ENCODE data around the gene A1BG.

Gene A1BG

GRCh38 chr19:58385891-58386575, 32.7 kb upstream of the A1BG start (continued):
- TF ChIP-seq ZNF704 (tag by site-specific recombination; IDR thresholded peaks at IDR 0.05): no peak
- no peak for TF ChIP-seq SCRT2 (tag by site-specific recombination; IDR thresholded peaks at IDR 0.05)
- TF ChIP-seq ZNF488 (tag by site-specific recombination; IDR thresholded peaks at IDR 0.05): no peak
- TF ChIP-seq ZNF843 (tag by site-specific recombination; IDR thresholded peaks at IDR 0.05): no peak
- TF ChIP-seq ZNF48 (tag by site-specific recombination; IDR thresholded peaks at IDR 0.05): no peak
- no peak for TF ChIP-seq KLF17 (tag by site-specific recombination; IDR thresholded peaks at IDR 0.05)
- no peak for TF ChIP-seq ZNF623 (tag by site-specific recombination; IDR thresholded peaks at IDR 0.05)
- TF ChIP-seq MEIS1 (CRISPR knock-in tag; IDR thresholded peaks at IDR 0.05; ENCODE audit: borderline replicate concordance): peak; percentile 61; the same call in 1 of the 2 replicates
- no peak for TF ChIP-seq ZNF792 (tag by site-specific recombination; IDR thresholded peaks at IDR 0.05)
- no peak for TF ChIP-seq ZNF660 (tag by site-specific recombination; IDR thresholded peaks at IDR 0.05)
- TF ChIP-seq ZSCAN30 (tag by site-specific recombination; IDR thresholded peaks at IDR 0.05): no peak
- TF ChIP-seq ZNF335 (tag by site-specific recombination; conservative IDR thresholded peaks at IDR 0.05): peak; percentile 77
- TF ChIP-seq ZNF248 (tag by site-specific recombination; IDR thresholded peaks at IDR 0.05): no peak
- no peak for TF ChIP-seq KLF1 (tag by site-specific recombination; IDR thresholded peaks at IDR 0.05)
- TF ChIP-seq ZNF114 (tag by site-specific recombination; IDR thresholded peaks at IDR 0.05): no peak
- TF ChIP-seq HOXD13 (CRISPR knock-in tag; IDR thresholded peaks at IDR 0.05; ENCODE audit: borderline replicate concordance): peak; percentile 84; the same call in 1 of the 2 replicates
- TF ChIP-seq ZNF169 (tag by site-specific recombination; IDR thresholded peaks at IDR 0.05): no peak
- no peak for TF ChIP-seq KLF8 (tag by site-specific recombination; IDR thresholded peaks at IDR 0.05)
- no peak for TF ChIP-seq SALL2 (tag by site-specific recombination; IDR thresholded peaks at IDR 0.05; ENCODE audit: borderline replicate concordance)
- no peak for TF ChIP-seq MYNN (tag by site-specific recombination; IDR thresholded peaks at IDR 0.05; ENCODE audit: borderline replicate concordance)
- 0 out of 2 replicates have a peak, but pooled peaks have one; percentile 7 for TF ChIP-seq ZIC2 (tag by site-specific recombination; IDR thresholded peaks at IDR 0.05)
- no peak for TF ChIP-seq ZNF174 (tag by site-specific recombination; IDR thresholded peaks at IDR 0.05)
- no peak for TF ChIP-seq ZNF768 (tag by site-specific recombination; IDR thresholded peaks at IDR 0.05)

- Histone ChIP-seq H3K27ac (ENCODE audit: extremely low read depth, low read depth, low read length) (peak overlapping the region; percentile 100), H3K36me3 (ENCODE audit: control insufficient read depth in 2 of 2, insufficient read depth in 1 of 2, low read length in 2 of 2) (peaks cover 23 to 26% of the 10 kb centered on the region in 2 experiments), H3K9me3 (ENCODE audit: control insufficient read depth, insufficient read depth, low read depth, low read length) (no peaks in the 10 kb centered on the region), H3K4me3 (ENCODE audit: low read depth, low read length) (no peak overlapping the region), H3K4me1 (ENCODE audit: control insufficient read depth, insufficient read depth, low read length) (peaks cover 16% of the 10 kb centered on the region)
- CTCF ChIA-PET: no interaction called here
- POLR2A ChIA-PET: interaction anchor here (1.5 to 4.2 kb wide), 3 partner anchors 23 to 59 kb away, joined by 6 to 28 read pairs (median 27); partner anchors contain the start of genes ZNF497, ZNF584 and ZSCAN22
- no peak for TF ChIP-seq SALL2 (tag by site-specific recombination; IDR thresholded peaks at IDR 0.05; ENCODE audit: borderline replicate concordance)
- TF ChIP-seq ZNF837 (tag by site-specific recombination; IDR thresholded peaks at IDR 0.05): no peak
- no peak for TF ChIP-seq SCRT2 (tag by site-specific recombination; IDR thresholded peaks at IDR 0.05)
- no peak for TF ChIP-seq ZNF623 (tag by site-specific recombination; IDR thresholded peaks at IDR 0.05)
- TF ChIP-seq BCL6B (tag by site-specific recombination; IDR thresholded peaks at IDR 0.05): no peak
- TF ChIP-seq ZNF521 (tag by site-specific recombination; IDR thresholded peaks at IDR 0.05): no peak
- TF ChIP-seq ZNF792 (tag by site-specific recombination; IDR thresholded peaks at IDR 0.05): no peak
- TF ChIP-seq ZNF513 (tag by site-specific recombination; IDR thresholded peaks at IDR 0.05): no peak
- TF ChIP-seq ZNF174 (tag by site-specific recombination; IDR thresholded peaks at IDR 0.05): no peak
- TF ChIP-seq HIC1 (tag by site-specific recombination; IDR thresholded peaks at IDR 0.05): no peak
- TF ChIP-seq ZFHX2 (tag by site-specific recombination; conservative IDR thresholded peaks at IDR 0.05): no peak
These were observed 32.1 kb upstream of the A1BG start for GRCh38 chr19:58385313-58385890.

Data from HEK293 (cell line).